ENCODE measurements around the gene SLC17A9. TPM values are rescaled to one million over a fixed set of nuclear protein-coding genes. Genes with fewer than 3 reads are reported as not detected.

The SLC17A9 gene
- total RNA-seq, 1 donor from 2014 or later: 15.2 TPM

GRCh38 chr20:62907384-62908317 is 44.9 kb upstream of the SLC17A9 start:
- Histone ChIP-seq H3K4me1 (peaks cover under 1% of the 10 kb centered on the region), H3K27me3 (no peaks in the 10 kb centered on the region), H3K9me3 (no peaks in the 10 kb centered on the region), H3K36me3 (peaks cover 100% of the 10 kb centered on the region), H3K27ac (no peak overlapping the region), H3K4me3 (no peak overlapping the region)
- ATAC-seq: peak; percentile 40
- intact Hi-C loops (cut with DNase I): no loop called here
- DNase-seq: no peak
- TF ChIP-seq, protein P1, sequence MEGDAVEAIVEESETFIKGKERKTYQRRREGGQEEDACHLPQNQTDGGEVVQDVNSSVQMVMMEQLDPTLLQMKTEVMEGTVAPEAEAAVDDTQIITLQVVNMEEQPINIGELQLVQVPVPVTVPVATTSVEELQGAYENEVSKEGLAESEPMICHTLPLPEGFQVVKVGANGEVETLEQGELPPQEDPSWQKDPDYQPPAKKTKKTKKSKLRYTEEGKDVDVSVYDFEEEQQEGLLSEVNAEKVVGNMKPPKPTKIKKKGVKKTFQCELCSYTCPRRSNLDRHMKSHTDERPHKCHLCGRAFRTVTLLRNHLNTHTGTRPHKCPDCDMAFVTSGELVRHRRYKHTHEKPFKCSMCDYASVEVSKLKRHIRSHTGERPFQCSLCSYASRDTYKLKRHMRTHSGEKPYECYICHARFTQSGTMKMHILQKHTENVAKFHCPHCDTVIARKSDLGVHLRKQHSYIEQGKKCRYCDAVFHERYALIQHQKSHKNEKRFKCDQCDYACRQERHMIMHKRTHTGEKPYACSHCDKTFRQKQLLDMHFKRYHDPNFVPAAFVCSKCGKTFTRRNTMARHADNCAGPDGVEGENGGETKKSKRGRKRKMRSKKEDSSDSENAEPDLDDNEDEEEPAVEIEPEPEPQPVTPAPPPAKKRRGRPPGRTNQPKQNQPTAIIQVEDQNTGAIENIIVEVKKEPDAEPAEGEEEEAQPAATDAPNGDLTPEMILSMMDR (IDR thresholded peaks at IDR 0.05): peak; percentile 49

- H3K27me3 ChIP-seq: no peaks in the 10 kb centered on the region
- H3K36me3 ChIP-seq: peaks cover 100% of the 10 kb centered on the region
- intact Hi-C loops (cut with DNase I): no loop called here
- ATAC-seq (no peak), DNase-seq (no peak)
- peaks cover 13% of the 10 kb centered on the region for H3K4me1 ChIP-seq
- no peak overlapping the region for H3K27ac ChIP-seq
- no peak overlapping the region for H3K4me3 ChIP-seq
- TF ChIP-seq, protein P1 (IDR thresholded peaks at IDR 0.05): no peak
- no peaks in the 10 kb centered on the region for H3K9me3 ChIP-seq
Measured at GRCh38 chr20:62908971-62909791, 43.3 kb upstream of the SLC17A9 start.

GRCh38 chr20:62910217-62910766 is 42.2 kb upstream of the SLC17A9 start:
- Histone ChIP-seq H3K27me3 (no peaks in the 10 kb centered on the region), H3K27ac (no peak overlapping the region), H3K9me3 (no peaks in the 10 kb centered on the region), H3K36me3 (peaks cover 89% of the 10 kb centered on the region), H3K4me3 (no peak overlapping the region), H3K4me1 (peaks cover 24% of the 10 kb centered on the region)
- DNase-seq (no peak), ATAC-seq (no peak)
- TF ChIP-seq, protein P1 (IDR thresholded peaks at IDR 0.05): no peak
- intact Hi-C loops (cut with DNase I): no loop called here

DNA sequence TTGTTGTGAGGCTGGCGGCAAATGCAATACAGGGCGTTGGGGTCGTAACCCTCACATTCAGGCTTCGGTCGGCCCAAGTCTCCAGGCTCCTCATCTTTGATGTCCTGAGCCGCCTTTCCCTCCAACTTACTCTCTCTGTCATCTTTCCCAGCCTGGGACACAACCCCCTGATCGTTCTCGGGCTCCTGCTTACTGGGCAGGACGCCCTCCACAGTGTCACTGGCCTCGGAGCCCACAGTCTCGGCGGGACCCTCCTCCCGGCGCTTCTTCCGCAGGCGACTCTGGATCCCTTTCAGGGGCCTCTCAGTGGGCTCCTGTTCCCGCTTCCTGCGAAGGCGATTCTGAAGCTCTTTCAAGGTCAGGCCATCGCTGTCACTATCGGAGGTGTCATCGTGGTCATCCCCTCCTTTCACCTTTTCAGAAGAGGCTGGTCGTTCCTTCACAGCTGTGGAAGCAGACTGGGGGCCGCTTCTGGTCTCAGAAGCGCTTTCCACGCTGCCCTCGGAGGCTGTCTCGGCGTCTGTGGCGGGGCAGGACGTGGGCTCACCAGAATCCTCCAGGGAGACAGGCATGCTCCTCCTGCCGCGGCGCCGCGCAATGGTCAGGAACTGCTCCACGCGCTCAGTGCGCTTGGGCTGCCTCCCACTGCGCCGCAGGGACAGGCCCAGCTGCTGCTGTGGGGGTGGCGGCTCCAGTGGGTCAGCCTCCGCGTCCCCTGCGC is 41.6 kb upstream of the SLC17A9 start:
- TF ChIP-seq, protein P1 (IDR thresholded peaks at IDR 0.05): no peak
- Histone ChIP-seq H3K4me1 (peaks cover 31% of the 10 kb centered on the region), H3K27ac (no peak overlapping the region), H3K36me3 (peaks cover 83% of the 10 kb centered on the region), H3K9me3 (no peaks in the 10 kb centered on the region), H3K4me3 (no peak overlapping the region), H3K27me3 (no peaks in the 10 kb centered on the region)
- DNase-seq (no peak), ATAC-seq (no peak)
- intact Hi-C loops (cut with DNase I): no loop called here

- H3K27ac ChIP-seq: no peak overlapping the region
- TF ChIP-seq, protein P1 (IDR thresholded peaks at IDR 0.05): no peak
- H3K36me3 ChIP-seq: peaks cover 74% of the 10 kb centered on the region
- no peaks in the 10 kb centered on the region for H3K27me3 ChIP-seq
- peaks cover 39% of the 10 kb centered on the region for H3K4me1 ChIP-seq
- intact Hi-C loops (cut with DNase I): no loop called here
- DNase-seq (no peak), ATAC-seq (no peak)
- H3K4me3 ChIP-seq: no peak overlapping the region
- no peaks in the 10 kb centered on the region for H3K9me3 ChIP-seq
Measured at GRCh38 chr20:62911701-62912280, 40.7 kb upstream of the SLC17A9 start.

Data from upper lobe of right lung (tissue), 1 donor.